Measurements from ENCODE around the gene DEDD. TPM values are rescaled to one million over a fixed set of nuclear protein-coding genes. Genes with fewer than 3 reads are reported as not detected.

DEDD gene
- total and polyA plus RNA-seq, 2 donors (not counting 1 experiment from before 2014, with no cell fraction given), result 35.9 to 40.8 TPM

GRCh38 chr1:161179698-161180097, 47.2 kb upstream of the DEDD start:
- intact Hi-C loops (cut with micrococcal nuclease), result no loop called here
- TF ChIP-seq CTCF (IDR thresholded peaks at IDR 0.05) (no peak), EZH2 (IDR thresholded peaks at IDR 0.05; ENCODE audit: borderline replicate concordance, insufficient read depth, low read depth, low read length, poor library complexity, severe bottlenecking) (no peak)
- Mint-ChIP-seq H3K9me3 (ENCODE audit: insufficient read depth) (no peaks in the 10 kb centered on the region), H3K4me3 (no peak overlapping the region), H3K4me1 (peaks cover 75% of the 10 kb centered on the region), H3K27ac (no peak overlapping the region), H3K27me3 (no peaks in the 10 kb centered on the region)
- H4K20me1 ChIP-seq (ENCODE audit: control insufficient read depth, insufficient read depth, low read length, poor library complexity, severe bottlenecking), result peaks cover 9% of the 10 kb centered on the region
- no peak overlapping the region for H3K4me3 ChIP-seq (ENCODE audit: control extremely low read depth in 1 of 5, extremely low read depth in 1 of 5, insufficient read depth in 1 of 5, low read depth in 2 of 5, low read length in 4 of 5)
- peaks cover 25% of the 10 kb centered on the region for H3K79me2 ChIP-seq (ENCODE audit: control insufficient read depth, insufficient read depth, low read length)
- H3K4me2 ChIP-seq (replicated peaks; ENCODE audit: low read depth, low read length, poor library complexity, severe bottlenecking), result no peak overlapping the region
- ChIA-PET POLR2A (interaction anchor here (0.7 kb wide), 1 partner anchor 385 kb away, joined by 3 read pairs; no protein-coding TSS in a partner anchor), CTCF (interaction anchor here (0.6 to 5.4 kb wide), 4 partner anchors 13 to 476 kb away, joined by 3 to 64 read pairs (median 5); partner anchors contain the start of gene PPOX)
- ATAC-seq (ENCODE audit: low read depth) (no peak), DNase-seq (no peak)
- peaks cover 58 to 71% of the 10 kb centered on the region in 2 donors for H3K4me1 ChIP-seq (ENCODE audit: control insufficient read depth in 2 of 2, insufficient read depth in 2 of 2, low read length in 2 of 2)
- peaks cover 0 to 15% of the 10 kb centered on the region in 2 experiments for H3K36me3 ChIP-seq (replicated peaks in 1 of 2; ENCODE audit: control extremely low read depth in 1 of 2, control insufficient read depth in 1 of 2, extremely low read depth in 1 of 2, insufficient read depth in 2 of 2, low read length in 1 of 2)
- no peaks in the 10 kb centered on the region for H3K27me3 ChIP-seq (replicated peaks in 1 of 4; ENCODE audit: control extremely low read depth in 1 of 4, control insufficient read depth in 3 of 4, insufficient read depth in 4 of 4, low read length in 3 of 4)
- H2AFZ ChIP-seq (ENCODE audit: insufficient read depth, low read depth, low read length, poor library complexity, severe bottlenecking), result no peak overlapping the region
- no peak overlapping the region for H3K27ac ChIP-seq (ENCODE audit: low read length in 2 of 2)
- WGBS (ENCODE audit: insufficient coverage), result 94% methylated on average over 2 of the region's 3 CpGs
- no peaks in the 10 kb centered on the region for H3K9me3 ChIP-seq (ENCODE audit: control extremely low read depth in 1 of 3, control insufficient read depth in 2 of 3, insufficient read depth in 1 of 3, low read length in 2 of 3)
- H3K9ac ChIP-seq (ENCODE audit: low read length), result no peak overlapping the region

DNA sequence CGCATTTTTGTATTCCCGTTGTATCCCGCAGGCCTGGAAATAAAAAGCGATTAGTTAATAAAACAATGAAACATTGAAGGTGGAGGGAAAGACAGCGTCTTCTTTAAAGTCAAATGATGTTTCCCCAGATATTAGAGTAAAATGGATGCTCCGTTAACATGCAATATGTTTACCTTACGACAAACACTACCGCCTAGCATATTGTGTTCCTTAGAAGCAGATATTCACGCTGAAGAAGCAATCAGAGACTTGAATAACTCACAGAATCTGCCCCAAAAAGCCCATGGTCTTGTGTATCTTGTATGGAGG, 45.4 kb upstream of the DEDD start:
- WGBS (ENCODE audit: insufficient coverage), result 83% methylated on average over 1 of the region's 9 CpGs
- H3K4me3 Mint-ChIP-seq, result peak overlapping the region; percentile 99
- peak overlapping the region; percentile 100 for H3K27ac Mint-ChIP-seq
- Histone ChIP-seq H3K9ac (ENCODE audit: low read length) (peak overlapping the region; percentile 83), H3K27me3 (replicated peaks in 1 of 4; ENCODE audit: control extremely low read depth in 1 of 4, control insufficient read depth in 3 of 4, insufficient read depth in 4 of 4, low read length in 3 of 4) (no peaks in the 10 kb centered on the region), H4K20me1 (ENCODE audit: control insufficient read depth, insufficient read depth, low read length, poor library complexity, severe bottlenecking) (peaks cover 9% of the 10 kb centered on the region), H3K4me1 (ENCODE audit: control insufficient read depth in 2 of 2, insufficient read depth in 2 of 2, low read length in 2 of 2) (peaks cover 42 to 58% of the 10 kb centered on the region in 2 donors), H3K27ac (ENCODE audit: low read length in 2 of 2) (peak overlapping the region; percentile 76 to 81), H3K79me2 (ENCODE audit: control insufficient read depth, insufficient read depth, low read length) (peaks cover 33% of the 10 kb centered on the region), H2AFZ (ENCODE audit: insufficient read depth, low read depth, low read length, poor library complexity, severe bottlenecking) (peak overlapping the region; percentile 96), H3K4me3 (ENCODE audit: control extremely low read depth in 1 of 5, extremely low read depth in 1 of 5, insufficient read depth in 1 of 5, low read depth in 2 of 5, low read length in 4 of 5) (peak overlapping the region; percentile 23 to 95 (median 90)), H3K9me3 (ENCODE audit: control extremely low read depth in 1 of 3, control insufficient read depth in 2 of 3, insufficient read depth in 1 of 3, low read length in 2 of 3) (no peaks in the 10 kb centered on the region), H3K4me2 (replicated peaks; ENCODE audit: low read depth, low read length, poor library complexity, severe bottlenecking) (peak overlapping the region; percentile 82), H3K36me3 (replicated peaks in 1 of 2; ENCODE audit: control extremely low read depth in 1 of 2, control insufficient read depth in 1 of 2, extremely low read depth in 1 of 2, insufficient read depth in 2 of 2, low read length in 1 of 2) (peaks cover 3 to 31% of the 10 kb centered on the region in 2 experiments)
- H3K27me3 Mint-ChIP-seq, result no peaks in the 10 kb centered on the region
- H3K9me3 Mint-ChIP-seq (ENCODE audit: insufficient read depth), result no peaks in the 10 kb centered on the region
- DNase-seq (no peak), ATAC-seq (ENCODE audit: low read depth) (no peak)
- peaks cover 64% of the 10 kb centered on the region for H3K4me1 Mint-ChIP-seq
- POLR2A ChIA-PET, result interaction anchor here (0.9 to 2.3 kb wide), 3 partner anchors 12 to 48 kb away, joined by 5 to 10 read pairs (median 5); partner anchors contain the start of genes NDUFS2, PPOX and TOMM40L
- intact Hi-C loops (cut with micrococcal nuclease), result loop anchor here (1.0 kb wide), 4 partner anchors 7 to 24 kb away; partner anchors contain the start of genes NDUFS2, PPOX and USP21
- CTCF ChIA-PET, result interaction anchor here (0.6 to 3.3 kb wide), 2 partner anchors 11 to 20 kb away, joined by 5 to 24 read pairs; partner anchors contain the start of gene PPOX
- TF ChIP-seq CTCF (IDR thresholded peaks at IDR 0.05), result no peak
- no peak for TF ChIP-seq EZH2 (IDR thresholded peaks at IDR 0.05; ENCODE audit: borderline replicate concordance, insufficient read depth, low read depth, low read length, poor library complexity, severe bottlenecking)
